ENCODE data around the gene TMEM150B. TPM values are rescaled to one million over a fixed set of nuclear protein-coding genes. Genes with fewer than 3 reads are reported as not detected.

TMEM150B gene
- total and polyA plus RNA-seq, 8 donors = 0.18 to 15.8 (median 1.1) TPM; not detected in 2

GRCh38 chr19:55365245-55365644 lies 40.1 kb upstream of the TMEM150B start:
- H3K9me3 ChIP-seq = no peaks in the 10 kb centered on the region
- no peak overlapping the region for H3K4me3 ChIP-seq
- peaks cover 16 to 76% (median 28%) of the 10 kb centered on the region in 3 donors for H3K27me3 ChIP-seq
- no peak overlapping the region for H3K27ac ChIP-seq
- peaks cover 14 to 18% (median 17%) of the 10 kb centered on the region in 4 donors for H3K4me1 ChIP-seq
- WGBS, 5 donors = 74 to 79% (median 76%) methylated on average over 8 of the region's 8 CpGs
- no peak for TF ChIP-seq EP300 (IDR thresholded peaks at IDR 0.05)
- no peak for TF ChIP-seq CTCF (IDR thresholded peaks at IDR 0.05)
- TF ChIP-seq POLR2AphosphoS5 (IDR thresholded peaks at IDR 0.05) = no peak
- TF ChIP-seq POLR2A (IDR thresholded peaks at IDR 0.05) = no peak
- no peak for DNase-seq
- no peaks in the 10 kb centered on the region for H3K36me3 ChIP-seq
- intact Hi-C loops (cut with DNase I; ENCODE audit: low total_unique reads) = no loop called here

GRCh38 chr19:55362990-55363716 lies 38.0 kb upstream of the TMEM150B start, which contains the start of gene GARIN5B:
Gene GARIN5B, minus strand, starts transcription at chr19:55363260. Its CDS starts 194 bp downstream, at chr19:55363066.
- intact Hi-C loops (cut with DNase I; ENCODE audit: low total_unique reads) = no loop called here
- Histone ChIP-seq H3K36me3 (no peaks in the 10 kb centered on the region), H3K4me3 (no peak within 1 kb of the TSS), H3K4me1 (no peaks in the 10 kb centered on the region), H3K9me3 (no peaks in the 10 kb centered on the region), H3K27ac (no peak within 1 kb of the TSS), H3K27me3 (peaks cover 4 to 55% (median 7%) of the 10 kb centered on the region in 3 donors)
- no peak for TF ChIP-seq POLR2AphosphoS5 (IDR thresholded peaks at IDR 0.05)
- TF ChIP-seq POLR2A (IDR thresholded peaks at IDR 0.05) = no peak
- no peak for TF ChIP-seq EP300 (IDR thresholded peaks at IDR 0.05)
- DNase-seq = no peak
- 71 to 82% (median 81%) methylated on average over 15 to 27 of the region's 27 CpGs for WGBS, 5 donors

- H3K9me3 ChIP-seq = no peaks in the 10 kb centered on the region
- H3K4me1 ChIP-seq = no peaks in the 10 kb centered on the region
- no peak for DNase-seq
- WGBS, 5 donors = 62 to 71% (median 64%) methylated on average over 31 to 38 of the region's 38 CpGs
- TF ChIP-seq EP300 (IDR thresholded peaks at IDR 0.05) = no peak
- no peak for TF ChIP-seq POLR2A (IDR thresholded peaks at IDR 0.05)
- no peak for TF ChIP-seq CTCF (IDR thresholded peaks at IDR 0.05)
- no peak for TF ChIP-seq POLR2AphosphoS5 (IDR thresholded peaks at IDR 0.05)
- H3K27ac ChIP-seq = no peak overlapping the region
- intact Hi-C loops (cut with DNase I; ENCODE audit: low total_unique reads) = no loop called here
- no peaks in the 10 kb centered on the region for H3K36me3 ChIP-seq
- H3K27me3 ChIP-seq = peaks cover 0 to 50% (median 2%) of the 10 kb centered on the region in 3 donors
- no peak overlapping the region for H3K4me3 ChIP-seq
These were observed 37.2 kb upstream of the TMEM150B start for GRCh38 chr19:55362174-55362989.

GRCh38 chr19:55360902-55361301 lies 35.8 kb upstream of the TMEM150B start:
- H3K27ac ChIP-seq = no peak overlapping the region
- intact Hi-C loops (cut with DNase I; ENCODE audit: low total_unique reads) = no loop called here
- H3K4me3 ChIP-seq = no peak overlapping the region
- H3K4me1 ChIP-seq = no peaks in the 10 kb centered on the region
- DNase-seq = no peak
- H3K36me3 ChIP-seq = no peaks in the 10 kb centered on the region
- H3K27me3 ChIP-seq = peaks cover 0 to 52% (median 7%) of the 10 kb centered on the region in 3 donors
- no peaks in the 10 kb centered on the region for H3K9me3 ChIP-seq
- TF ChIP-seq POLR2A (IDR thresholded peaks at IDR 0.05) (no peak), POLR2AphosphoS5 (IDR thresholded peaks at IDR 0.05) (no peak), EP300 (IDR thresholded peaks at IDR 0.05) (no peak), CTCF (IDR thresholded peaks at IDR 0.05) (no peak)
- 88 to 93% (median 90%) methylated on average over 14 to 16 of the region's 16 CpGs for WGBS, 5 donors
